HG03460 (cell line): ENCODE measurements around the gene TASP1.
A peak's percentile ranks its signal among the peaks of the same experiment; 100 is the strongest.
"Not testable (repeated sequence)": the region's sequence is repeated elsewhere in the genome, so short reads cannot be mapped to it uniquely, and the experiment has no call there.

ENCODE experiments used
- ATAC-seq: cut with Tn5 transposase; IDR thresholded peaks from one replicate; pipeline ENCODE4 v1.9.1; 2021; ENCODE audit not compliant: unreplicated experiment

TASP1 gene, protein sequence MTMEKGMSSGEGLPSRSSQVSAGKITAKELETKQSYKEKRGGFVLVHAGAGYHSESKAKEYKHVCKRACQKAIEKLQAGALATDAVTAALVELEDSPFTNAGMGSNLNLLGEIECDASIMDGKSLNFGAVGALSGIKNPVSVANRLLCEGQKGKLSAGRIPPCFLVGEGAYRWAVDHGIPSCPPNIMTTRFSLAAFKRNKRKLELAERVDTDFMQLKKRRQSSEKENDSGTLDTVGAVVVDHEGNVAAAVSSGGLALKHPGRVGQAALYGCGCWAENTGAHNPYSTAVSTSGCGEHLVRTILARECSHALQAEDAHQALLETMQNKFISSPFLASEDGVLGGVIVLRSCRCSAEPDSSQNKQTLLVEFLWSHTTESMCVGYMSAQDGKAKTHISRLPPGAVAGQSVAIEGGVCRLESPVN

DNA sequence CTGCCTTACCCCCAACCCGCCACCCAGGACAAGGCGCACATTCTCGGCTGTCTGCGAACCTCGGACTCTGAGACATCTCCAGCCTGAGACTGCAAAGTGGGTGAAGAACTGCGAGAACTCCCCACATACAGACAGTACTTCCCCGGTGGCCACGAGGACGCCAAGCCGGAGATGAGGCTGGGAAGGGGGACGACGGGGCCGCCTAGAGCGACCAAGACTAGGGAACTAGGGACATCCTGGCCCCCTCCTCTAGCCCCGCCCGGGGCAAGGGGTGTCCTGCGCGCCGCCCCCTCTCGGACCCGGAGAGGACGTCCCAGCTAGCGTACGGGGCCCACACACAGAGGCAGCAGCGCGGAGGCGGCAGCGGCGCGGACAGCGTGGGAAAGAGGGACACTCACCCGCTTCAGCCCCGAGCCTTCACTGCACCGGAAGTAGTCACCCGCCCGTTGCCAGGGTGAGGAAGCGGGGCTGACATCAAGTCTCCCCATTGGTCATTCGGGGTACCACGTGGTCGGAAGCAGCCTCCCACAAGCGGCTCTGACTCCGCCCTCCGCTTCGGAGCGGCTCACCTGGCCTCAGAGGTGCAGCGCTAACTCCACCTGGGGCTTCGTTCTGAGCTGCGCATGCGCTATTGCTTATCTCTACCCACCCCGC, at the start of gene TASP1:
TASP1 (minus strand) TSS at position 437 of the 654 bp plus-strand sequence. CDS start 8,854 bp downstream, outside the sequence.
- peak; percentile 100 for ATAC-seq

DNA sequence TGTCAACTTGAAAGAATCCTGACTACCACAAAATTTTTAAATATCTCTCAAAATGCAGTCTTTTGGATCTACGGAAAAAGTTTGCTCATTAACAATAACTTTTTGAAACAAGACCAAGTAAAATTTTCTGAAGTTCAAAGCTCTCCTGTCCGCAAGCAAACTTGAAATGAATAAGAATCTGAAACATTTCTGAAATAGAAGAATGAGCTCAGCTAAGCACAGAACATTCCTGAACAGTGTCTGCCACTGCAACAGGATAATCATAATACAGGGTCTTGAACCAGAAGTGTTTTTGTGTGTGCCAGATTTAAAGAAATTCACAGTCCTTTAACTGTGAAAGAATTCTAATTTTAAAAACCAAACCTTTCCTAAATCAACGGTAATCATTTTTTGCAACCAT, 49.1 kb upstream of the TASP1 start:
- ATAC-seq, result no peak

DNA sequence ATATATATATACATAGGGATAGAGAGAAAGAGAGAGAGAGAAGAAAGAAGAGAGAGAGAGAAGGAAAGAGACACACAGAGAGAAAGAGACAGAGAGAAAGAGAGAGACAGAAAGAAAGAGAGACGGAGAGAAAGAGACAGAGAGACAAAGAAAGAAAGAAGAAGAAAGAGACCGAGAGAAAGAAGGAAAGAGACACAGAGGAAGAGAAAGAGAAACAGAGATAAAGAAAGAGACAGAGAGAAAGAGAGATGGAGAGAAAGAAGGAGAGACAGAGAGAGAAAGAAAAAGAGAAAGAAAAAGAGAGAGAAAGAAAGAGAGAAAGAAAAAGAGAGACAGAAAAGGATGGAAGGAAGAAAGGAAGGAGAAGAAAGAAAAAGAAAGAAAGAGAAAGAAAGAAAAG, 46.9 kb upstream of the TASP1 start:
- ATAC-seq, result no peak

DNA sequence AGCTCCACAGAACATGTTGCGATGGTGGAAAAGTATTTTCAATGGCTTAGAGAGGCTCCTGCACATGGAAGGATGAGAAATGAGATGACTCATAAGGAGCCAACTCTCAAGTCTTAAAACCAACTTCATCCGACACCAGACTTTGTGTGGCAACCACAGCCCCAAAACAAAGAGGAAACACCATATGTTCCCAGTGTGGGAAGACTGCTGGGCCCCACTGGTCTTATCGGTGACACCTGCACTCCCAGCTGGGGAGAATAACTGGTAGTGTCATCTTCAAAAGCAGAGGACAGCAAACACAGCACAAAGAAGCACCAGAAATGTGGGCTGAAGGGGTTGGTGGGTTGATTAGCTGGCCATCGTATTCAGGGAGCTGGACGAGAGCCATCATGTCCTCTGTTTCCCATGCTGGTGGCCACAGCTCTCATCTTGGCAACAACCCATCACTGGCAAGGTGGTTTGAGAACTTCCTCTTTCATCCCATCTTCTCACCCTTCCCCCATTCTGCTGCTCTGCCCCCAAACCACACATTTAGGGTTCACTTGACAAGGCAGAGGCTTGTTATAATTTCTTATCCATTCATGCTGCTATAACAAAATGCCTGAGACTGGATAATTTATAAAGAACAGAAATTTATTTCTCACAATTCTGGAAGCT, 46.0 kb upstream of the TASP1 start:
- ATAC-seq, result no peak

DNA sequence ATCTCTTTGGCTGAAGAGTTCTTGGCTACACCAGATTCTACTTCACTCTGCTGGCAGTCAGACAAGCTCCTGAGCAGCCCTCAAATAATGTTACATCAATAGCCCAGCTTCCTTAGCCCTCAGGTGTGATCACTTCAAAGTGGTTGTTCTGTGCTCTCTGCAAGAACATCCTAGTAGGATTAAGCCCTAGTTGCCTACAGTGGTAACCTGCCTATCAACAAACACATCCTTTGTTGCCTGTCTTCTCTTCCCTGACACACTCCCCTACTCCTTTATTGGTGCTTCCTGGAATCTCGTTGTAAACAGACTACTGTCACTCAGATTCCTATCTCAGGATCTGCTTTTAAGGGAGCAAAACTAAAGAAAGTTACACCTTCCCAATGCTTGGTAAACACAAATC, 45.1 kb upstream of the TASP1 start:
- no peak for ATAC-seq

DNA sequence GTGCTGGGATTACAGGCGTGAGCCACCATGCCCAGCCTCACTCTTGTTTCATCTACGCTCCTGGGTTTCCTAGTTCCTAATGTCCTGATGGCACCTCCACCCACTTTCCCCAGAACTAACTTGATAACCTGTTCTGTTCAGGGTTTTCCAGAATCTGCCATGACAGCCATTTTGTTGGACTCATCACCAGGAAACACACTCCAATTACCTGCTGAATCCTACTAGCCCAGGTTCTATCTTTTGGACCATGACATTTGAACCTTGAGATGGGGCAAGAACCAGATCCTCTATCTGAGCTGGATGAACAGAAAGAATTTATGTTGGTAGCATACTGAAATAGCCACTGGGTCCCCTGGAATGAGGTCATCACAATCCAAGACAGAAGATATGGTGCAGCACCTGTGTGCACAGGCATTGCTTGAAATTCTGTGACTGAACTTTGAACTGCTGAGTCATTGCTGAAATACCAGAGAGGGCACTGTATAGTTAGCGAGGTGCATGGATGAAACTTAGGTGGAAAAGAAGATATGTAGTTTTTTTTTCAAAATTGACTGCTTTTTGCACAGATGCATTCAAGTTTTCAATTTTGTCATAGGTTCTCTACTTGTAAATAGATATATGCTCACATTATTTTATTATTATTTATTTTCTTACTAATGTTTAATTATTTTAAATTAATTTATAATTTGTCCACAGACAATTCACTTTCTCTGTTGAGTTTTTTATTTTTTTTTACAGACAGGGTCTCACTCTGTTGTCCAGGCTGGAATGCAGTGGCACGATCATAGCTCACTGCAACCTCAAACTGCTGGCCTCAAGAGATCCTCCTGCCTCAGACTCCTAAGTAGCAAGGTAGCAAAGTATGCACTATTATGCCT, 42.8 kb upstream of the TASP1 start:
- peak; percentile 72 for ATAC-seq

DNA sequence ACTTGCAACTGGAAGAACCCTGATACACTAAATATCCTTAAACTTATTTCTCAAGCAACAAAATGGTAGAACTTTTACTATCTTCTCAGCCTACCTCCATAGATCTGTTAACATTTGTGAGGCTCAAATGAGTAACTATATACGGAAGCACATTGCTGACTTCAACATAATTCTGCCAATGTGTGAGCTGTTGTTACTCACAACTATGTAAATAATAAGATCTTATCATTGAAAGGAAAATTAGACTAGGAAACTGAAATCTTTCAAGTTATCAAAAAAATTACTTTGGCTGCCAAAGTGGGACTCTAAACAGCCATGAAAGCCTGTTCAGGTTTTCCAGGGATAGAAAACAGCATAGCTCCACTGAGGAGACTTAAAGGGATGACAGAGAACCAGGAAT, 40.2 kb upstream of the TASP1 start:
- ATAC-seq, result no peak

DNA sequence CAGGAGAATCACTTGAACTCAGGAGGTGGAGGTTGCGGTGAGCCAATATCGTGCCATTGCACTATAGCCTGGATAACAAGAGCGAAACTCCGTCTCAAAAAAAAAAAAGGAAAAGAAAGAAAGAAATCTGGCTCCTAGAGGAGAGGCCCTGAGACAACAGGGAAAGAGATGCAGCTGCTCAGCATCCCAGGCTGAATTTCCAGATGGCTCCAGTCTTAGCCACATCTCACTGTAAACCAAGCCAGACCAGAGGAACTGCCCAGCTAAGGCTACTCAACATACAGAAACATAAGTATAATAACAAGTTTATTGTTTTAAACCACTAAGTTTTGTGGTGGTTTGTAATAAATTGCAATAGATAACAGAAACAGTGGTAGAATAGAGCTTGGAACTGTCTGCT, 38.5 kb upstream of the TASP1 start:
- ATAC-seq, result no peak

DNA sequence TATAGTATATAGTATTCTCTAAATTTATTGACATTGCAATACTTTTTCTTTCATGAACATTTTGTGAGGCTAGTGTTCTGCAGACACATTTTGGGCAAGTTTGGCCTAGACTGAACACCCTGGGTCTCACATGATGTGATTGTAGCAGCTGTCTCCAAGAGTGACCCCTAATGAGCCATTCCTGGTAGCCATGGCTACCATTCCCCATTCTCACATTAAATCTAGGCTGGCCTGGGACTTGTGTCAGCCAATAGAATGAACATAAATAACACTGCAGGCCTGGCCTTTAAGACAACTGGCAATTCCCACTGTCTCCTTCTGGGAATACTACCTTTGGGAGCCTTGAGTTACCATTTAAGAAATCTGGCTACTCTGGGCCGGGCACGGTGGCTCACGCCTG, 38.0 kb upstream of the TASP1 start:
- no peak for ATAC-seq

DNA sequence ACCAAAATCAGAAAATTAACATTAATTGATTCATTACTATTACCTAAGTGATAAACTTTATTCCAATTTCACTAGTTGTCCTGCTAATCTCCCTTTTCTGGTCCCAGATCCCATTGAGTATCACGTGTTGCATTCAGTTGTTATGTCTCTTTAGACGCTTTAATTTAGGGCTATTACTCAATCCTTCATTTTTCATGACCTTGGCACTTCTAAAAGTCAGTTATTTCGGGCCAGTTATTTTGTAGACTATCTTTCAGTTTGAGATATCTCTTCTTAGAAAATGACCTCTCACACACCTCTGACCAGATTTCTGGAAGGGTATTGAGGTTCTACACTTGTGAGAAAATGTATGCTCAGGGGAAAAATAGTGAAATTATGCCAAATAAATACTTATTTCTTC, 34.0 kb upstream of the TASP1 start:
- no peak for ATAC-seq

DNA sequence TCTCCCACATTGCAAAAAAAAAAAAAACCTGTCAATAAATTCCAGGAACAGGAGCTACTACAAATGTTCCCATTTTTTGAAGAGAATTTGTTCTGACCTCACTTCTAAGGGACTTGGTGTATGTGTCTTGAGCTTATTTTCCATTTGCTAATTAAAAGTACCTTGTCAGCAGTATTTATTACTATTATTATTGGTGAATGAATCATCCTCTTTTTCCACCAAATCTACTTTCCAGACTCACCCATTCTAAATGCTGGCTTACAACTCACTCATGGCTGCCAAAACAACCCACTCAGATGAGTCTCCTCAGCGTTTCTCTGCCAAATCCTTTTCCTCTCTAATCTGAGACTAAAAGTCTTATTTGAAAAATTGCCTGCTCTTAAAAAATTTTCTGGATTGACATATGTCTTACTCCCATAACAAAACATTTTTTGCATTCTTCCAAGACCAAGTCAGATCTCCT, 33.2 kb upstream of the TASP1 start:
- ATAC-seq, result no peak

DNA sequence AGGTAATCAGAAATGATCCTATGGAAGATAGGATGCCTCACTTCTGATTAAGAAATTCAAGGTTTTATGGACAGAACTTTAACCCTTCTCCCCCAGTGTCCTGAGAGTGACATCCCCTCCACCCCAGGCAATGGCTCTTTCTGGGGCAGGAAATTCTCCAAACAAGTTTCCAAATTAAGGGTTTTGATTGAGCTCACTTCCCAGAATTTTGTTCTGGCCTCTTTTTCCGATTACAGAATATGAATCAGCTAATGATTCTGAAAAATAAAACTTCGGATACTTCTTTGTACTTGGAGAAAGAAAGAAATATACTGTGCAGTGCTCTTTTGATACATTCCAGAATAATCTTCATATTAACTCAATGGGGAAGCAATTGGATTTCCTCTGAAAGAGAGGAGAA, 32.8 kb upstream of the TASP1 start:
- ATAC-seq, result no peak

DNA sequence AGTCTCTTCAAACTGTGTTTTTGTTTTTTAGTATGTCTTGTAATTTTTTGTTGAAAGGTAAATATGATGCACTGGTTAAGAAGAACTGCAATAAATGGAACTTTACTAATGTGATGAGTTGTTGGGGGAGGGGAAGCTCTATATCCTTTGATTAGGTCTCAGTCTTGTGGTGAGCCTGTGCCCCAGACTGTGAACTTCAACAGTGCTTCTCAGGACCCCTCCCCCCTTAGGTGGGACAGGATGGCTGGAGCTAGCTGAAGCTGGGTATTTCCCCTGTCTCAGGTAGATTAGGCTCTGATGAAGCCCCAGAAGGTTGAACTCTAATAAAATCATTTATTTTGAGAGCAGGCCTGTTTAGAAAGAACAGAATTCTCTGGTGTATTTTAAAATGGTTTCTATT, 31.4 kb upstream of the TASP1 start:
- no peak for ATAC-seq

DNA sequence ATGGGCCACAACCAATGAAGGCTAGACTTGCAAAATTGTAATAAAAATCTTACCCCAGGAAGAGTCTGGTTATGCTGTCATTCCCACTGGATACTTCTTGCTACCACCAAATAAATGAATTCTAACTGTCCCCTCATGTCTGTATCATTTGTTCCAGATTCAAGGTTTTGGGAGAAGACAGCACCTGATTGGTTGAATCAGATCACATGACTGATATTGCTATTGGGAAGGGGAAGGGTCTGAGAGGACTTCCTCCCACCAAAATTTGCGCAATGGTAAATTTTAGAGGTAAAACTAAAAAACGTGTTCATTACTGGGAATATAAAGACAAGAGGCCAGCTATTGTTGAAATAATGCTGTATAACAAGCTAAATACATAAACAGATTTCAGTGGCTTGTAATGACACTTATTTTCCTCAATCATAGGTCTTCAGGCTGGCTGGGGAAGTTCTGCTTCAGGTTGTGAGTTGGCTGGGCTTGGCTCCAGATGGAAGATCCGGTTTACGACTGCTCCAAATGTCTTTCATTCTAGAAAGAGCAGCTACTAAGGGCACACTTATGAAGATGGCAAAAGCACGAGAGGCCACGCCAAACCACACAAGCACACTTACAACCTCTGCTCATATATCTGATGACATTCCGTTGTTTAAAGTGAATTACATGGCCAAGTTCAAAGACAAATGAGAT, 27.1 kb upstream of the TASP1 start:
- ATAC-seq, result no peak

DNA sequence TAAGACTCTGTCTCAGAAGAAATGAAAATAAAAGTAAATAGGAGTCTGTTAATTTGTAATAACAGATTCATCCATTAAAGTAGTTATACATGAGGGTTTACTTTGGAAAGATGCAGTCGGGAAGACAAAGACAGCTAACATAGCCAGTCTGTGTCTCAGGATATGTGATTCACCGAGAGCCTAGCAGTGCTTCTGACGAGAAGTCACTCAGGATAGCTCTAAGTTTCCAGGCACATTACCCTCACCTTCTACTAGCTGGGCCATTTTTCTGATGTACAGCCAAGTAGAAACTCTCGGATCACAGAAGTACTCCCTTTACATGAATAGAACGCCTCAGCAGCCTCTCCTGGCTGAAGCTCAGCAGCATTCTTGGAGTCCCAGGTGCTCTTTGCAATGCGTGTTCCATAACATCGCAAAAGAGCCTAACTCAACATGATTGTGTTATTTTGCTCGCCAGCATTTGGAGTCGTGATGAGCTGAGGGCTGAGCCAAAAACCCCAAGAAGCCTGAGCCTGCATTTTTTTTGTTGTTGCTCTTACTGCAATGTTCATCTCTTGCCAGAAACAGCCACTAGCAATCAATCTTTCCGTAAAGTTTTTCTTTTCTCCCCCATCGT, 22.4 kb upstream of the TASP1 start:
- no peak for ATAC-seq

DNA sequence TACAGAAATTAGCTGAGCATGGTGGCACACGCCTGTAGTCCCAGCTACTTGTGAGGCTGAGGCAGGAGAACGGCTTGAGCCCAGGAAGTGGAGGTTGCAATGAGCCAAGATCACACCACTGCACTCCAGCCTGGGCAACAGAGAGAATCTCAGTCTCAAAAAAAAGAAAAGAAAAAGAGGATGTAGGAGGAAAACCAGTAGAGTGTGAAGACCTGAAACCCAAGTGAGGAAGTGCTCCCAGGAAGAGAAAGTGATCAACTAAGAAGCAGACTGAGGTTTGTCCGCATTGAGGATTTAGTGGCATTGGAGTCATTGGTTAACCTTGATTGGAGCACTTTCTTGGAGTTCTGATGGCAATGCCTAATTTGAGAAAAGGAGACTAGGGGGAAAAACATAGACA, 20.6 kb upstream of the TASP1 start:
- ATAC-seq, result peak; percentile 93

DNA sequence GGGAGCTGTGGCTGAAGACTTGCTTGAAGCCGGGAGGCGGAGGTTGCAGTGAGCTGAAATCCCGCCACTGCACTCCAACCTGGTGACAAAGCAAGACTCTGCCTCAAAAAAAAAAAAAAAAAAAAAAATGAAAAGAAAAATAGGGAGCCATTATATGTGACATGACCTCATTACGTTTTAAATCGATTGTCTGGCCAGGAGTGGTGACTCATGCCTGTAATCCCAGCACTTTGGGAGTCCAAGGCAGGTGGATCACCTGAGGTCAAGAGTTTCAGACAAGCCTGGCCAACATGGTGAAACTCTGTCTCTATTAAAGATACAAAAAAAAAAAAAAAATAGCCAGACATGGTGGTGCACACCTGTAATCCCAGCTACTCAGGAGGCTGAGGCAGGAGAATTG, 19.3 kb upstream of the TASP1 start:
- ATAC-seq, result not testable (repeated sequence)

DNA sequence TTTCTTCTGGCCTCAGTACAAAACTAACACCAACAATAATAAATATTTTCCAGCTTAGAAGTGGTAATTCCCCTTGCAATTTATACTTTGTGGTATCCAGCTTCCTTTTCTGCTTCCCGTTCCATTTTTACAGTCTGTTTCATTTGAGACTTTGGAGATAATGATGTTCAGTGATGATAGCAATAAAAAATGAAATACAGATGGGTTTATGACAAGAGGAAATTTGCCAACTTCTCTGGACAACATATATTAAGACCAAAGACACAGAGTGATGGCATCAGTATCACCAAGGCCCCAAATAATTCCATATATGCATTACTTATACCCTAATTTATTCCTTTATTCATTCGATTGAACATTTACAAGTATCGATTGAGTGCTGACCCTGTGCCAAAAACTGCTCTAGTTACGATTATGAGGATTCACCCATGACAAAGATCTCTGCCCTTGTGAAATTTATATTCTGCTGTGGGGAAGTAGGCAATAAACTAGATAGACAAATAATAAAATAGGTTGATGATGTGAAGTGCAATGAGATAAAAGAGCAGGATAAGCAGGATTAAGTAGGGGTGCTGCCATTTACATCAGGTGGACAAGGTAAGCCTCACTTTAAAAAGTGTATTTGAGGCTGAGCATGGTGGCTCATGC, 18.1 kb upstream of the TASP1 start:
- no peak for ATAC-seq

DNA sequence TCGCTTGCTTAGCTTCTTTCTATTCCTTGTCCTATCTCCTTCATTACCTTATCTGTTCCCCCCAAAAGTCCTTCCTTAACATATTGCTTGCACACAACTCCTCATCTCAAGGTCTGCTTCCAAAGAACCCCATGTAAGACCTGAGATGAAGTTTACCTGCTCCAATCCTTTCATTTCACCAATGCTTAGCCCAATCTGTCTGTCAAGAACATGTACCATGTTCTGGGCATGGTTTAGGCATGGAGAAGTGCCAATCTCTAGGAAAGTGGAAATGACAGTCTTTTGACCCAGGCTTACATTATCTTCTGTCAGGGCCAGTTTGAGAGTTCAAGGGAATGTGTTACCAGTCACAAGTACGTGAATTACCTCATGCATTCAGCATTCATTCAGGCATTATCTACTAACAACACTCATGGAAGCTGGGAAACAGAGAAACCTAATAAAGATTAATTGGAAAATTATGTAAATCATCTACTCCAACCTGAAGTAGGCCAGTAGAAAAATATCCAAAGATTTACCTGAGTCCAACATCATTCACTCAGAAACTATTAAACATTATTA, 15.8 kb upstream of the TASP1 start:
- no peak for ATAC-seq
